Embryonic facial prominence (tissue), 1 donor: ENCODE data around the gene BRCA1.
"Not testable (repeated sequence)": the region's sequence is repeated elsewhere in the genome, so short reads cannot be mapped to it uniquely, and the experiment has no call there.

Source experiments
- DNase-seq: peaks from one replicate; pipeline ENCODE4 v3.0.0-alpha.2; 2016; ENCODE audit errors: extremely low spot score

Gene BRCA1

DNA sequence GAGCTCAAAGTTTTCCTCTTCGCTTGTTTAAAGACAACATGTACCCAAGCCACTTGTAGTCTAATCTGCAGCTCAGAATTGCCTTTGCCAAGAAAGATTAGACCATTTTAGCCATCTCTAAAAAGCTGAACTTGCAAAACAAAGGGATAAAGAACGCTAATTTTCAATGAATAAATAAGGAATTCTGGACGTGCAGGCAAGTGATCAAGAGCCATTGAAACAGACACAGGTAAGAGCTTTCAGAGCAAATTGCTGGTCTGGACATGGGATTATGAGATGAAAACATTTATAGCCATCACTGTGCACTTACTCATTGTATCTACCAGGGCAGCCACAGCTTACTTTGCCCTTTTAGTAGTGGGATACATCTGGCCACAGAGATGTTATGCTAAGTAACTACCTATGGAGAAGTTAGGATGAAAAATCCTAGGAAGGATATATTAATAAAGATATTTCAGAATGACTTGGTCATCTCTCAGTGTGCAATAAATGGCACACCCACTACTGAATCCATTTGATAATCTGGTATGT is 55.7 kb downstream of the BRCA1 start:
- DNase-seq = no peak

DNA sequence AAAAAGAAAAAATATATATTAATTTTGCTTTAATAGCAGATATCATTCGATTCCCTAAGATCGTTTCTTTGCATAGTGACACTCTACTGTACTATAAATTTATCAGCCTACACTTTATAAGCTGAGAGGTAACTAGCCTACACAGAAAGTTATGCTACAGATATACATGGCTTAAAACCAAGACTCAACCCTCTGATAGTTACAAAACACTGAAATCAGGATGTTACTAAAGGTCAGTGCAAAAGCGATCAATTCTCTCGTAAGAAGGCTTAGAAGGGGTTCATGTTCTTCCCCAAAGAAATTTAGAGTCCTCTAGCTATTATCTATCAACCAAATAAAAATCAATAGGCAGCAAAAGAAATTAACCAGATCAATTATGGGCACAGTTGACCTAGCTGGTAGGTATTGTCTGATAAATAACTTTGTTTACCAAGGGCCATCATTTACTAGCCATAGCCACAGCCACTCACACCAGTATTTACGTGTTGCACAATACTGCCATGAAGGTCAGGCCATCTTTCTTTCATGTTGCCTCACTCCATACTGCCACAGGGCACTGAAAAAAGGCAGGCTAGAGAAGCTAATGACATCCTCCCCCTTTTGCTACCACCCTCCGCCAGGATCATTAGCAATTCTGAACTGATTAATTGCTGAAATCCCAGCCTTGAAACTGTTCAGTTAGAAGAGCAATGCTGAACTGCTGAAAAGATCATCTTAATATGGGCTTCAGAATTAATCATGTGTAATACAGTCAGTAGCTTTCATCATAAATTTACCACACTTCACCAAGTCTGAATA is 56.4 kb downstream of the BRCA1 start:
- no peak for DNase-seq

DNA sequence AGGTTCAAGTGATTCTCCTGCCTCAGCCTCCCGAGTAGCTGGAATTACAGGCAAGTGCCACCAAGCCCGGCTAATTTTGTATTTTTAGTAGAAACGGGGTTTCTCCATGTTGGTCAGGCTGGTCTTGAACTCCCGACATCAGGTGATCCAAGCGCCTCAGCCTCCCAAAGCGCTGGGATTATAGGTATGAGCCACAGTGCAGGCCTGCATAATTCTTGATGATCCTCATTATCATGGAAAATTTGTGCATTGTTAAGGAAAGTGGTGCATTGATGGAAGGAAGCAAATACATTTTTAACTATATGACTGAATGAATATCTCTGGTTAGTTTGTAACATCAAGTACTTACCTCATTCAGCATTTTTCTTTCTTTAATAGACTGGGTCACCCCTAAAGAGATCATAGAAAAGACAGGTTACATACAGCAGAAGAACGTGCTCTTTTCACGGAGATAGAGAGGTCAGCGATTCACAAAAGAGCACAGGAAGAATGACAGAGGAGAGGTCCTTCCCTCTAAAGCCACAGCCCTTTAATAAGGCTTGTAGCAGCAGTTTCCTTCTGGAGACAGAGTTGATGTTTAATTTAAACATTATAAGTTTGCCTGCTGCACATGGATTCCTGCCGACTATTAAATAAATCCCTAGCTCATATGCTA is 62.1 kb downstream of the BRCA1 start:
- no peak for DNase-seq

DNA sequence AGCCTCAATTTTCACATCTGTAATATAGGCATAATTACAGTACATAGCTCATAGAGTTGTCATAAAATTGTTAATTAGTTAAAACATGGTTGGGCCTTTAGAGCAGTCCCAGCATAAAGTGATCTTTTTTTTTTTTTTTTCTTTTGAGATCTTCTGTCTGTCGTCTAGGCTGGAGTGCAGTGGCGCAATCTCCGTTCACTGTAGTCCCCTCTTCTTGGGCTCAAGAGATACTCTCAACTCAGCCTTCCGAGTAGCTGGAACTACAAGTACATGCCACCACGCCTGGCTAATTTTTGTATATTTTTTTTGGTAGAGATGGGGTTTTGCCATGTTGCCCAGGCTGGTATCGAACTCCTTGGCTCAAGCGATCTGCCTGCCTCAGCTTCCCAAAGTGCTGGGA is 69.1 kb downstream of the BRCA1 start:
- no peak for DNase-seq

DNA sequence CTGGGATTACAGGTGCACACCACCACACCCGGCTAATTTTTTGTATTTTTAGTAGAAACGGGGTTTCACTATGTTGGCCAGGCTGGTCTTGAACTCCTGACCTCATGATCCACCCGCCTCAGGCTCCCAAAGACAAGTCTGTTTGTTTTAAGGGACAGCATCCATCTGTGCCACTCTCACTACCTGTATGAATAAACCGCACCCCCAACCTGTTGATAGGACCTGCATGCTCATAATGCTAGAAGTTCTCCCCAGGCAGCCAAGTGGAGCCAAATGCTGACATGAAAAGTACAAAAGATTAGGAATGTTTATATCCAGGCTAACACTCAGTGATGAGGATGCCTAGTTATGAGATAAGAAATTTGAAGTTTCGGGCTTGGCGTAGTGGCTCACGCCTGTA is 72.2 kb downstream of the BRCA1 start:
- not testable (repeated sequence) for DNase-seq

DNA sequence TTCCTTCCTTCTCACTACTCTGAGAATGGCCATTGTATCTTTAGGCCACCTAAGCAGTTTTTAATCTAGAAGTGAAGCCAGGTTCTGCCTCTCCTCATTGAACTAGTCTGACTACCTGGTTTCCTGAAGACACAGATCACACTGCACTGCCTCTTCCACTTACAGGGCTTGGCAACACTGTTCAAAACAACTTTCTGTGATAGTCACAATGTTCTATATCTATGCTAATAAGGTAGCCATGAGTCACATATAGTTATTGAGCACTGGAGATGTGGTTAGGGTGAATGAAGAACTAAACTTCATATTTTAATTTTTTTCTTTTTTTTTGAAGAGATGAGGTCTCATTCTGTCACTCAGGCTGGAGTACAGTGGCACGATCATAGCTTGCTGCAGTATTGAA is 73.2 kb downstream of the BRCA1 start:
- DNase-seq = no peak

DNA sequence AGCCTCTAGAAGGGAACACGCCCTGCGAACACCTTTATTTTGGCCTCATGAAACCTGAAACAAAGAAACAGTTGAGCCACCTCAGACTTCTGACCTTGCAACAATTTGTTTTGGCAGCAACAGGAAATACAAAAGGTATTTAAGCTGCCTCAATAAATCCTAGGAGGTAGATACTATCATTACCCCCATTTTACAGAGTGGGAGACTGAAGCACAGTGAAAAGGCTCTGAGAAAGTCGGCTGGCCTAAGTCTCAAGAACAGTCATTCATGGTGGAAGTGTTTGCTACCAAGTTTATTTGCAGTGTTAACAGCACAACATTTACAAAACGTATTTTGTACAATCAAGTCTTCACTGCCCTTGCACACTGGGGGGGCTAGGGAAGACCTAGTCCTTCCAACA is 81.1 kb downstream of the BRCA1 start:
- no peak for DNase-seq

DNA sequence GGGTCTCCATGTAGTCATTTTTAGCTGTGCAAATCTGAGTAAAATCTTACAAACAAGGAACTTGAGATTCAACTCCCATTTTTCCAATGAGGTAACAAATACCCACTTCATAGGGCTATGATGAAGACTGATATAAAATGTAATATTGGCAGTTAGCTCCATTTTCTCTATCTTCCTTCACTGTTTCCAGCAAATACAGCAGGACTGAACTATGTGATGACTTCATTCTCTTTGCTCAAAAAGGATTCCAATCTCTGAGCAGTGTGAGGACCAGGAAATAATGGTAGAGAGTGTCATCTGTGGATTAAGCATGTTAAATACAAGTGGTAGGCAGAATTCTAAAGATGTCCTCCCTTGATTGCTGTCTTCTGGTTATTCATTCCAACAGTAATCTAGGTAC is 81.9 kb downstream of the BRCA1 start:
- DNase-seq = no peak

DNA sequence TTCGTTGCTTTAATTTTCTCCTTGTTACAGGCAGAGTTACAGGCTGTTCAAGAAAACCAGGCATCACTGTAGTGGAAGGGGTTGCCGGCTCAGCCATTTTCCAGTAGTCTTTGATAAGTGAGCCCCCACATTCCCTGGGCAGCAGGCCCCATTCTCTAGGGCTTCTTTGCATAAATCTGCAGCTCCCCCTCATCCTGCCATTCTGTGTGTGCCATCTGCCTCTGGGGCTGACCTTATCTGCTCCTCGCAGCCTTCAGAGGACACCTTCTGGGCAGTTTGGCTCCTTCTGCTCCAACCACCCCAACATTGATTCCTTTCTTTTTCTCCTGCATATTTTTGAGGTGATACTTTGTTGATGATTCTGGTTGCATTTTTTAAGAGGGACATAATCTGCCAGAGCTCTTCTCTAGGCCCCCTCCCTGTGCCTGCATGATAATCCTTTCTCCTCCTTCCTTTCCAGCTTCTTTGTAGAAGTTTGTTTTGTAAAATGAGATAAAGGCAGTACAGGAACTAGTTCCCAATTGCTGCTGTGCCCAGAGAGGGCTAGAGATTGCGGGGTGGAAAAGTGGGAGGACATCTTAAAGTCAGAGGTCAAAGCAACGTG is 83.0 kb downstream of the BRCA1 start:
- DNase-seq = no peak

DNA sequence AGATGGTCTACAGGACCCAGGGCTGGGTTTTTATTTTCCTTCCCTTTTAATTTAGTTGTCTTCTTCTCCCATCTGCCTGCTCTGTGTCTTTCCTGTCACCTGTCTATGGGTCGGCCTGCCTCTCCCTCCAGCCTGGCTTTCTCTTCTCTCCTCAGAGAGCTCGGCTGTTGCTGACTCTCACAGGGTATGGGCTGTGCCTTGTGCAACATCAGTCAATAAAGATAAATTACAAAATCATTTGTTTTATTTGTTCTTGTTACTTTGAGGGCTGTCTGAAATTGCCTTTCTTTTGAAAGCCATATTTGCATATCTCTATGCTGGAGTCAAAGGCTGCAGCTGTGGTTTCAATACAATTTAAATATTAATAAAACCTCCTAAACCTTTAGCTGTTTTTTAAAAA is 84.5 kb downstream of the BRCA1 start:
- no peak for DNase-seq

DNA sequence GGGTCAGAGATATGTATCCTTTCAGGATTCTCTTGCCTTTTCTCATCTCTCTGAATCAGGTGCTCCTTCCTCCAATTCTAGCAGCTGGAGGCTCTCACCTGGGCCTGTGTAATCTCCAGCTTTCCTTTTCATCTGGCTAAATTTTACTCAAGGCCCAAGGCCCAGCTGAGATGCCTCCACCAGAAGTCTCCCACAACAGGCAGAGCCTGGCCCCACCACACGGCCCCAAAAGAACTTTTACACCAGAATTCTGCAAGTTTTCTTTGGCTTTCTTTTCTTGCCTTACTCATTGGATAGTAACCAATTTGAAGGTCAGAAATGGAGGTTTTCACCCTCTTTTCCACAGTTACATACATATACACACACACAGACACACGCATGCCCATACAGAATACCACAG is 85.5 kb downstream of the BRCA1 start:
- DNase-seq = no peak

DNA sequence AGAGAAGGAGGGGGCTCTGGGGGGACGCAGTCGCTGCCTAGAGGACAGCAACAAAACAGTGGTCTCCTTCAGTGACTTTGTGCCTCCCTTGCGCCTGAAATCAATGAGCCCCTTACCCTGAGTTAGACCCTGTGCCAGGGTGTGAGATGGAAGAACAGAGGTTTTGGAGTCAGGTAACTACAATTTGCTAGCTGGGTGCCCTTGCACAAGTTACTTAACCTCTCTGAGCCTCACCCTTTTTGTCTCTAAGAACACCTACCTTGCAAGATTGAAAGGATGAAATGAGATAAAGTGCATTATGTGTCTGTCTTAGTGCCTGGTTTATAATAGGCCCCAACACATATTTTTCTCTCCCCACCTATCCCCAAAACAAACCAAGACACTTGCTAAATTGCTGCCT is 90.3 kb downstream of the BRCA1 start:
- DNase-seq = no peak

DNA sequence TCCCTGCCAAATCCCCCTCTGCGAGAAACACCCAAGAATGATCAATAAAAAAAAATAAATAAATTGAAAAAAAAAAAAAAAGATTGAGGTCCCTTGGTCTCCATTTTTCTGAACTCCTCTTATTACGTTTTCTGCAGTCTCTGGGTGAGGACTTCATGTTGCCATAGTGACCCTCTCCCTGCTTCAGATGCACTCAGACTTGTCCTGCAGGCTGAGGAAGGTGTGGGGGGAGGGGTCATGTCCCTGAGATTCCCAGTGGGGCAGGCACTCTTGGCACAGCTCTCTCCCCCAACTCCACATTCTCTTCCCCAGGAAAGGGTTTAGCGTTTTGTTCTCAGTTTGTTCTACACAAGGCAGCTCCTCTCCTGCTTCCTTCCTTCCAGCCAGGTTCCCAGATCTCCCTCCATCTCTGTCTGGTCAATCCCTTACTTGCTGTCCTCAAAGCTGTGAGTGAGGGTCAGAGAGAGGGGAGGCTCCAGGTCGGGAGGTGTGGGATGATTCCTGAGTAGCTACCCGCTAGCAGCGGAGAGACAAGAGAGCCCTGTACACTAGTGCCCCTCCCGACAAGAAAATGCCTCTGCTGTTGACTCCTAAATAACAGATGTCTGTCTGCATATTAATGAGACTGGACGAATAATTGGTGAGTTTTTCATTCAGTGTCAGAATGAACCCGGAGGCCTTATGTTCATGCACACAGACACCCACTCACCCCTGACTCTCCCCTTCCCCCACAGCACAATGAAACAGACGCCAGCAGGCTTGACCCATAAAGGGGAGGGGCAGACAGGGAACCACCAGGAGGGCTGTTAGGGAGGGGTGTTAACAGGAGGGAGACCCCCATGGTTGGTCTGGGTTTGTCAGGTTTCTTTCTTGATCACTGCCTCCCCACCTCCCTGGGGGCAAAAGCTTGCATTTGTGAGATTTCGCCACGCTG is 90.9 kb downstream of the BRCA1 start:
- no peak for DNase-seq

DNA sequence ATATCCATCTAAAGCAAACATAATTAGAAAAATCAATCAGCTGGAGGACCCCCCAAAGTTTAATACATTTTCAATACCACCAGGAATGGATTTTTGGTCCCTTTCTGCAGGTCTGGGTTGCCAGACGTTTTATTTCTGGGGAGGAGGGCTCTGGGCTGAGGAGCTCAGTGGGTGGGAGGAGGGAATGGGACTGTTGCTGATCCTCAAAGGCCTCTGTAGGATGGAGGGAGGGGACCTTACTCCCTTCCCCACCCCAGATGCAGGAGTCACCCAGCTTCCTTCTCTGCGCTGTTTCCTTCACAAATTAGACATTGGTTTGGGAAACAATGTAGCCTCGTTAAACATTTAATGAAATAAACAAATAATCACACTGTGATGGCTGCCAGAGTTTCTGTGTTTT is 93.5 kb downstream of the BRCA1 start:
- no peak for DNase-seq

DNA sequence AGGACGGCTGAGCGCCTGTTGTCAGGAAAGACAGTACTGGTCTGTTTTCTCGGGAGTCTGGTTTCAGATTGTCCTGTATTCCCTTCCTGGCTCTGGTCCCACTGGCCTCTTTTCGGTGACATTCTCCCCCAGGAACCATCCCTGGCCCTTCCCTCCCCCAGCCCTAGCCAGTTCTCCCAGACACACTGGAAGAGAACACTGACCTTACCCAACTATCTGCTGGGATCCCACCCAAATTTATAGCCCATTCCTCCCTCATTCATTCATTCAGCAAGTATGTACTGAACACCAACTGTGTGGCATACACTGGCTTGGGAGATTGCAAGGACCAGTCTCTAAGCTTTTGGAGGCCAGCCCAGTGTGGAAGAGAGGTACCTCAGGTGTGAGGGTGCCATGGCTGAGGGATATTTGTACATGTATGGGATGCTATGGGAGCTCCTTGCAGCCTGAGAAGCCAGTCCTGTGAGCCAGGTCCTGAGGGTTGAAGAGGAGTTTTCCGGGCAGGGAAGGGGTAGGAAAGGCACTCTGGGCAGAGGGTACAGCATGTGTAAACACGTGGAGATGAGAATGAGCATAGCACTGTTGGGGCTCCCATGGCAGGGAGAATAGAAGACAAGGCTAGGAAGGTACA is 94.9 kb downstream of the BRCA1 start:
- DNase-seq = no peak

DNA sequence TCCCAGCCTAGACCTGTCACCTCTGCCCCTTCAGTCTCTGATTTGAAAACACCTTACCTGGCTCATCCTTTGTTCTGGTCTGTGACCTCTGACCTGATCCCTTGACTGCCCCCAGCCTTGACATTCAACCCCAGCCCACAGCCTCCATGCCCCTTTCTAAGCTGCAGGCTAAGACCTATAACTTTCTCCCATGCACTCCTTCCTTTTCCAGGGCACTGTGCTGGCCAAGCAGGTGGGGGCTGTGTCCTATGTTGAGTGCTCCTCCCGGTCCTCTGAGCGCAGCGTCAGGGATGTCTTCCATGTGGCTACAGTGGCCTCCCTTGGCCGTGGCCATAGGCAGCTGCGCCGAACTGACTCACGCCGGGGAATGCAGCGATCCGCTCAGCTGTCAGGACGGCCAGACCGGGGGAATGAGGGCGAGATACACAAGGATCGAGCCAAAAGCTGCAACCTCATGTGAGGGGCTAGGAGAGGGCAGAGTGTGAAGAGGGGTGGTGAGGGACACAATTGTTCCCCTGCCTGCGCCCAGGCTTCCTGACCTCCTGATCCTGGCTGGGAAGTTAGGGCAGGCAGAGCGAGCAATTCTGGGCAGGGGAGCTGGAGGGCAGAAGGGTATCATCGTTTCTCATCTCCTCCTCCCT is 96.8 kb downstream of the BRCA1 start:
- no peak for DNase-seq

DNA sequence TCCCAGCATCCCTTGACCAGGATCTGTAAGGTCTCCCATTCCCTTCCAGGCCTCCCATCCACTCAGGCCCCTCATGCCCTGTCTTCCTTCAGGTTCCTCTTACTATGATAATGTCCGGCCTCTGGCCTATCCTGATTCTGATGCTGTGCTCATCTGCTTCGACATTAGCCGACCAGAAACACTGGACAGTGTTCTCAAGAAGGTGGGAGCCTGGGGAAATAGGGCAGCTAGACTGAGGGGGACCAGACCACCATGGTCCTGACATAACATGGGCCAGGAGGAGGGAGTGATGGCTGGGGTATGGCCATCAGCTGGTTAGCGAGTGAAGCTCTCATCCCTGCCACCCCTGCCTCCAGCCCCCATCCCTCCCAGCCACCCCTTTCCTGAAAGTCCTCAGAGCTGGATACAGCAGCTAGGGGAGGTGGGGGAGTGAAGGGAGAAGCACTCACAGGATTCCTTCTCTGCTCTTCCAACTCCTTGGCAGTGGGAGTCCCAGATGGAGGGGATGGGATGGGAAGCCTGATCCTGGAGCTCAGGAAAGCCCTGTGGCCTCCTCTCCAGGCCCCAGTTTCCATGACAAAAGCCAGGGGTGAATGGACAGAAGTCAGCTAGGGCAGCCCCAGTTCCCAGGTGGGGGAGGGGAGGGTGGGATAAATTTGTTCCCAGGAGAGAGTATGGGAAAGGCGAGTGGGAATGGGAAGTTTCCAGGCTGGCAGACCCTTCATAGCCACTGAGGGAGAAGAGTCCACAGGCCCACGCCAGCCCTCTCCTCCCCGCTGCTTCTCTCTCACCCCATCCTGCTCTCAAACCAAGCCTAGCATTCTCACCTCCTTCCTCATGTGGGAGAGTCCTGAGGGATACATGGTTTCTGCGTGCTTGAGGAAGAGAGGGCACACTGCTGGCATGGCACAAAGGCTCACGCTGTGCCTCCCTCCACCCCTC is 97.8 kb downstream of the BRCA1 start:
- DNase-seq = no peak

DNA sequence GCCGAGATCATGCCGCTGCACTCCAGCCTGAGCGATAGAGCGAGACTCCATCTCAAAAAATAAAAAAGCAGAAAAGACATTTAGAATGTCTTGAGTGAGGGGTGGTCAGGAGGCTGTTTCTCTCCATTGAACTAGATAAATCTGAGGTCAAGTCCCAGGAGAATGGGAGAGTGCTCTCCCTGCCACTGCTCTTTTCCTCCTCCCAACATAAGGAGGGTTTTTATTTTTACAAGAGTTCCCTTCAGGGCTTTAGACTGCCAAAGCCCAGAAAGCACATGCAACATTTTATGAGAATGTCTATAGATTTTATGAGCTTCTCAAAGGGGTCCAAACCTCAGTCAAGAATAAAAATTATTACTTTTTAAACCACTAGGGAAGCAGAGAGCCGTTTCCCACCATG is 98.6 kb downstream of the BRCA1 start:
- DNase-seq = no peak

DNA sequence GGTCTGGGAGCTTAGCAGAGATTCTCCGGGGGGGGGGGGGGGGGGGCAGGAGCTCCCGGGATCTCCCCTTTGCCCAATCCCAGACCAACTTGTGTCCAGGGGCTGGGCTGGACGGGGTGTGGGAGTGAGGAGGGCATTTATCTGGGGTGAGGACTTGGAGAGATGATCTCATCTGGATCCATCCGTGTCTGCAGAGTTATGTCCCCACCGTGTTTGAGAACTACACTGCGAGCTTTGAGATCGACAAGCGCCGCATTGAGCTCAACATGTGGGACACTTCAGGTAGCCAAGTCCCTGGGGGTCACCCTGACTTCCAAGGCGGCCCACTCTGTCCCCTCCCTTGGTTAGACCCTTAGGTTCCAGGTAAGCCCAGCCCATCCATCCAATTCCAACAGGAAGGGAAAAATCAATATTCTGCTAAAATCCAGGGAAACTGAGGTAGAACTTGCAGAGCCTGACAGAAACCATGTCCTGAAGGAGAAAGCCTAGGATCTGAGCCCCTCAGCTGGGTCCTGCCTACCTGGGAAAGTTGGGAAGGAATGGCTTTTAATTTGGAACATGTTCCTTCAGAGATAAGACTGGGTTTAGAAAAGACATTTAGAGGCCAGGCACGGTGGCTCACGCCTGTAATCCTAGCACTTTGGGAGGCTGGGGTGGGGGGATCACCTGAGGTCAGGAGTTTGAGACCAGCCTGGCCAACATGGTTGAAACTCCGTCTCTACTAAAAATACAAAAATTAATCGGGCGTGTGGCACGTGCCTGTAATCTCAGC is 99.2 kb downstream of the BRCA1 start:
- no peak for DNase-seq
